Neural cell (in vitro differentiated cells): ENCODE results near the gene CTXN1.

Source experiments
- EP300 ChIP-seq: fragments of 450-650 bp; conservative IDR thresholded peaks from 2 replicates; pipeline ENCODE4 v1.6.1; 2014; ENCODE audit warnings: antibody characterized with exemption, mild to moderate bottlenecking, moderate library complexity; ENCODE audit not compliant: poor library complexity, severe bottlenecking
- EZH2 ChIP-seq: fragments of 200-600, 300-800 bp; shearing (Covaris generic), sonication (generic); IDR thresholded peaks from 2 replicates; pipeline ENCODE4 v1.6.1; 2014; ENCODE audit warnings: antibody characterized with exemption, low read length, borderline replicate concordance, mild to moderate bottlenecking; ENCODE audit not compliant: insufficient read depth, poor library complexity, severe bottlenecking
- POLR2AphosphoS5 ChIP-seq: IDR thresholded peaks from 2 replicates; pipeline ENCODE4 v1.6.1; 2012
- RAD21 ChIP-seq: fragments of 450-650 bp; conservative IDR thresholded peaks from 2 replicates; pipeline ENCODE4 v1.6.1; 2014; ENCODE audit warnings: antibody characterized with exemption, mild to moderate bottlenecking, moderate library complexity
- TAF1 ChIP-seq: IDR thresholded peaks from 2 replicates; pipeline ENCODE4 v1.6.1; 2012; ENCODE audit warnings: low read depth
- TF ChIP-seq, protein P1 (sequence below): fragments of 450-650 bp; IDR thresholded peaks from 2 replicates; pipeline ENCODE4 v1.5.1; 2014; ENCODE audit warnings: antibody characterized with exemption, mild to moderate bottlenecking, moderate library complexity; ENCODE audit not compliant: poor library complexity, severe bottlenecking
- TF ChIP-seq, protein P2 (sequence below): IDR thresholded peaks from 2 replicates; pipeline ENCODE4 v1.6.1; 2012; ENCODE audit warnings: borderline replicate concordance

DNA sequence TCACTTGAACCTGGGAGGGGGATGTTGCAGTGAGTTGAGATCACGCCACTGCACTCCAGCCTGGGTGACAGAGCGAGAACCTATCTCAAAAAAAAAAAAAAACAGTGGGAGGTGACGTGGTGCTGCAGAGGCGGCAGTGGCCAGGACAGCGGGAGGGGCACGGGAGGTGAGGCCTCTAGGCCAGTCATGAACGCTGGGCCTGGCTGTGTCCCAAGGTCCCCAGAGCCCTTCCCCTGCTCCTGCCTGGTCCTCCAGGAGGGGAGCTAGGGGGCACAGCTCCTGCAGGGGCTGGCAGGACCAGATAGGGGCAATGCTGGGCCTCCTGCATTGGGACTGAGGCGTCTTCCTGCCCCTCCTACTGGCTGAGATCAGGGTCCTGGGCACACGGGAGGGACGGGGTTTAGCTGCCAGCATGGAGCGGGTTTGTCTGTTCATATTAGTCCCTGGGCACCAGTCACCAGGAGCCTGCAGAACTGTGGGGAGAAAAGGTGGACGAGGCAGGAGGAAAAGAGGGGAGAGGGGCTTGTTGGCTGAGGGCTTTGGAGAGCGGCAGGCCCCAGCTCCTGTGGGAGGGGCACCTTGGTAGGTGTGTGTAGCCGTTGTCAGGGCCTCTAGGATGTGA is 17.7 kb downstream of the CTXN1 start:
- TF ChIP-seq TAF1 (no peak), POLR2AphosphoS5 (no peak), EZH2 (no peak), RAD21 (no peak), EP300 (no peak)
- TF ChIP-seq, protein P1, sequence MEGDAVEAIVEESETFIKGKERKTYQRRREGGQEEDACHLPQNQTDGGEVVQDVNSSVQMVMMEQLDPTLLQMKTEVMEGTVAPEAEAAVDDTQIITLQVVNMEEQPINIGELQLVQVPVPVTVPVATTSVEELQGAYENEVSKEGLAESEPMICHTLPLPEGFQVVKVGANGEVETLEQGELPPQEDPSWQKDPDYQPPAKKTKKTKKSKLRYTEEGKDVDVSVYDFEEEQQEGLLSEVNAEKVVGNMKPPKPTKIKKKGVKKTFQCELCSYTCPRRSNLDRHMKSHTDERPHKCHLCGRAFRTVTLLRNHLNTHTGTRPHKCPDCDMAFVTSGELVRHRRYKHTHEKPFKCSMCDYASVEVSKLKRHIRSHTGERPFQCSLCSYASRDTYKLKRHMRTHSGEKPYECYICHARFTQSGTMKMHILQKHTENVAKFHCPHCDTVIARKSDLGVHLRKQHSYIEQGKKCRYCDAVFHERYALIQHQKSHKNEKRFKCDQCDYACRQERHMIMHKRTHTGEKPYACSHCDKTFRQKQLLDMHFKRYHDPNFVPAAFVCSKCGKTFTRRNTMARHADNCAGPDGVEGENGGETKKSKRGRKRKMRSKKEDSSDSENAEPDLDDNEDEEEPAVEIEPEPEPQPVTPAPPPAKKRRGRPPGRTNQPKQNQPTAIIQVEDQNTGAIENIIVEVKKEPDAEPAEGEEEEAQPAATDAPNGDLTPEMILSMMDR: no peak
- TF ChIP-seq, protein P2, sequence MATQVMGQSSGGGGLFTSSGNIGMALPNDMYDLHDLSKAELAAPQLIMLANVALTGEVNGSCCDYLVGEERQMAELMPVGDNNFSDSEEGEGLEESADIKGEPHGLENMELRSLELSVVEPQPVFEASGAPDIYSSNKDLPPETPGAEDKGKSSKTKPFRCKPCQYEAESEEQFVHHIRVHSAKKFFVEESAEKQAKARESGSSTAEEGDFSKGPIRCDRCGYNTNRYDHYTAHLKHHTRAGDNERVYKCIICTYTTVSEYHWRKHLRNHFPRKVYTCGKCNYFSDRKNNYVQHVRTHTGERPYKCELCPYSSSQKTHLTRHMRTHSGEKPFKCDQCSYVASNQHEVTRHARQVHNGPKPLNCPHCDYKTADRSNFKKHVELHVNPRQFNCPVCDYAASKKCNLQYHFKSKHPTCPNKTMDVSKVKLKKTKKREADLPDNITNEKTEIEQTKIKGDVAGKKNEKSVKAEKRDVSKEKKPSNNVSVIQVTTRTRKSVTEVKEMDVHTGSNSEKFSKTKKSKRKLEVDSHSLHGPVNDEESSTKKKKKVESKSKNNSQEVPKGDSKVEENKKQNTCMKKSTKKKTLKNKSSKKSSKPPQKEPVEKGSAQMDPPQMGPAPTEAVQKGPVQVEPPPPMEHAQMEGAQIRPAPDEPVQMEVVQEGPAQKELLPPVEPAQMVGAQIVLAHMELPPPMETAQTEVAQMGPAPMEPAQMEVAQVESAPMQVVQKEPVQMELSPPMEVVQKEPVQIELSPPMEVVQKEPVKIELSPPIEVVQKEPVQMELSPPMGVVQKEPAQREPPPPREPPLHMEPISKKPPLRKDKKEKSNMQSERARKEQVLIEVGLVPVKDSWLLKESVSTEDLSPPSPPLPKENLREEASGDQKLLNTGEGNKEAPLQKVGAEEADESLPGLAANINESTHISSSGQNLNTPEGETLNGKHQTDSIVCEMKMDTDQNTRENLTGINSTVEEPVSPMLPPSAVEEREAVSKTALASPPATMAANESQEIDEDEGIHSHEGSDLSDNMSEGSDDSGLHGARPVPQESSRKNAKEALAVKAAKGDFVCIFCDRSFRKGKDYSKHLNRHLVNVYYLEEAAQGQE: no peak
